Kidney tubule cell (primary cell): ENCODE data around the gene BCAS3.

Source experiments
- DNase-seq: peaks from one replicate; pipeline ENCODE4 v3.0.0-alpha.2; 2018; ENCODE audit warnings: low spot score

The BCAS3 gene

GRCh38 chr17:61202564-61202963, 524.9 kb downstream of the BCAS3 start:
- DNase-seq = peak; percentile 66

- DNase-seq = no peak
Measured at GRCh38 chr17:61203671-61204131, 526.0 kb downstream of the BCAS3 start.

GRCh38 chr17:61204456-61204855, 526.8 kb downstream of the BCAS3 start:
- DNase-seq = no peak

GRCh38 chr17:61205401-61205800, 527.8 kb downstream of the BCAS3 start:
- DNase-seq = no peak

GRCh38 chr17:61205931-61206330, 528.3 kb downstream of the BCAS3 start:
- DNase-seq = no peak

GRCh38 chr17:61206922-61207321, 529.3 kb downstream of the BCAS3 start:
- DNase-seq = no peak

GRCh38 chr17:61208301-61209105, 530.9 kb downstream of the BCAS3 start:
- peak; percentile 64 for DNase-seq

- no peak for DNase-seq
Measured at GRCh38 chr17:61209106-61209439, 531.4 kb downstream of the BCAS3 start.

GRCh38 chr17:61209525-61209924, 531.9 kb downstream of the BCAS3 start:
- no peak for DNase-seq

- DNase-seq = no peak
Measured at GRCh38 chr17:61211236-61211635, 533.6 kb downstream of the BCAS3 start.

- no peak for DNase-seq
Measured at GRCh38 chr17:61212655-61213054, 535.0 kb downstream of the BCAS3 start.

GRCh38 chr17:61214753-61215152, 537.1 kb downstream of the BCAS3 start:
- DNase-seq = no peak

GRCh38 chr17:61216066-61216465, 538.4 kb downstream of the BCAS3 start:
- DNase-seq = no peak

GRCh38 chr17:61217878-61218437, 540.3 kb downstream of the BCAS3 start:
- no peak for DNase-seq

- peak; percentile 42 for DNase-seq
Measured at GRCh38 chr17:61218438-61218837, 540.8 kb downstream of the BCAS3 start.

GRCh38 chr17:61219460-61219859, 541.8 kb downstream of the BCAS3 start:
- no peak for DNase-seq

GRCh38 chr17:61221181-61221580, 543.5 kb downstream of the BCAS3 start:
- no peak for DNase-seq

GRCh38 chr17:61221597-61222471, 544.2 kb downstream of the BCAS3 start:
- DNase-seq = peak; percentile 19

GRCh38 chr17:61223725-61224124, 546.1 kb downstream of the BCAS3 start:
- DNase-seq = no peak

GRCh38 chr17:61225178-61225882, 547.7 kb downstream of the BCAS3 start:
- DNase-seq = no peak

GRCh38 chr17:61227866-61228265, 550.2 kb downstream of the BCAS3 start:
- DNase-seq = no peak

- no peak for DNase-seq
Measured at GRCh38 chr17:61230461-61230860, 552.8 kb downstream of the BCAS3 start.
